ENCODE measurements around the gene DCLK2.

The DCLK2 gene

DNA sequence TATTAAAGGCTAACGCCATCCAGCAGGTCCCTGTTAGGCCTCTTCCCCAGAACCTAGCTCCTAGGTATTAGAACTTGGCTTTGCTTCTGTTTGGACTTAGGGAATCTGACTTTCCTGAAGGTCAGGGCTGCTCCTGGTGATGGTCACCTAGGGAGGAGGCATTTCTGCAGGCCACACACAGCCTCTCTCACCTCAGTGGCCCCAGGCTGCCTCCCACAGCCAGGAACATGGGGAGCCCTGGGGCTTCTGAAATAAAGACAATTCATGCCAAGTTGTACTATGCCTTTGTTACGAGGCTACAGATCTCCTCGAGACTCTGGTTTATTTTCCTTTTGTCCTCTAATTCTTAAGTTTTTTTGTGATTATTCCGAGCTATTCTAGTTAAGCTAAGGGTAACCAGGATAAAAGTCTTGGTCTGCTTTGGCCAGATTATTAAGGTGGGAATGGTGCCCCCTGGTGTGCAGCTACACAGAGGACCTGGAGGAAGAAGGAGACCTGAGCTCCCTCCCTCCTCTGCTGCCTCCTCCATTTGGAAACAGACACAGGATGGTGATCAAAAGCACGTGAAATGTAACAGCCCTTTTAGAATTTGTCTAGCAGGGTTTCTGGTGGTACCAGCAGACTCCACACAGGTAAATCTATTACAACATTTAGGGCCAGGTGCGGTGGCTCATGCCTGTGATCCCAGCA lies 131.0 kb downstream of the DCLK2 start:
- no peak for DNase-seq (ENCODE audit: low read depth)

DNA sequence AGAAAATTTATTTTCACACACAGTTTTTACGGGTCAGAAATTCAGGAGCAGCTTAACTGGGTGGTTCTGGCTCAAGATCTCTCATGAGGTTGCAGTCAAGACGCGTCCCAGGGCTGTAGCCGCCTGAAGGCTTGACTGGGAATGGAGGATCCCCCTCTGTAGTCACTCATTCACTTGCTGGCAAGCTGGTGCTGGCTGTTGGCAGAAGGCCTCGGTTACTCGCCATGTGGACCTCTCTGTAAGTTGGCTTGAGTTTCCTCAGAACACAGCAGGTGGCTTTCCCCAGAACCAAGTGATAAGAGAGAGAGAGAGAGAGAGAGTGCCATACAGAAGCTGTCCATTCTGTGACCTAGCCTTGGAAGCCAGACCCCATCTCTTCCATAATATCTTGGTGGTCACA lies 132.8 kb downstream of the DCLK2 start:
- no peak for DNase-seq (ENCODE audit: low read depth)

DNA sequence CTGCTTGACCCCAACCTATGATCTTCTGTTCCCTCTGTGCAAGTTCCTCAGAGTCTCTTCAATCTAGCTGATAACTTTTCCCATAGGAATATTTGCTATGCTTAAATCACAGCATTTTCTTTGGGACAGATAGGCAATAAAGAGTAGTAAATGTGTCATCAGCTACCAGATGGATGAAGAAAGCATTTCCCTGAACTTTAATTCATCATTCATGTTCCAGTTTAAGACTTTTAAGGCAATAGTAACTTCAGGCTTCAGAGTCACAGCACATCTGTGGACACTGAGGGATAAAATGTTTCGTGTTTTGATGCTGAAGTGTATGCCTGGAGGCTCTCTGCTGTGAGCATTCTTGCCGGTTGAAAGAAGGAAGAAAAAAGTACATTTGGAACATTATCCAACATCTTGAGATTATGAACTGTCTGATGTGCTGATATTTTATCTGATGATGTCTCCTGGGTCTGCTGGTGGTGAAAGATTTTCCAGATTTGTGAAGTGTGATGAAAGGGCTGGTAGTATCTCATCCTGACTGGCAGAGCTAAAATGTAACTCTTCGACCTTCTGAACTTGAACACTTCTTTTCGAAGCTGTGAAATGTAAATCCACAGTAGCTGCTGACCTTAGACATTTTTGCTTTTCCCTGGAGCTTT lies 133.7 kb downstream of the DCLK2 start:
- no peak for DNase-seq (ENCODE audit: low read depth)

DNA sequence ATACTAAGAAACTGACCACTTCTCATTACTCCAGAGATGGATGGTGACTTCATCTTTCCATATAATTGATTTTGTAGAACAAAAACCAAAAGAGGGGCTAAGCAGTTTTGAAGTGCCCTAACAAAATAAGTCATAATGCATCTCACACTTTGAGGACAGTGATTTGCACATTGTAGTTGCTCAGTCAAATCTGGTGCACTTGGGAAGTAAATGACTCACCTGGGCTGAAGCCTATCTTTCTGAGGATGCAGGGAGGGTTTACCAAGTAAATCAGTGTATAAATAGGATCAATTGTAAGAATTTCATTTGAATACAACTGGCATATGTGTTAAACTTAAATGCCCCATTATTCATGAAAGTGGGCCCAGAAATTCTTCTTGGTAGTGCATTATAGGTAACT lies 134.2 kb downstream of the DCLK2 start:
- DNase-seq (ENCODE audit: low read depth): no peak

DNA sequence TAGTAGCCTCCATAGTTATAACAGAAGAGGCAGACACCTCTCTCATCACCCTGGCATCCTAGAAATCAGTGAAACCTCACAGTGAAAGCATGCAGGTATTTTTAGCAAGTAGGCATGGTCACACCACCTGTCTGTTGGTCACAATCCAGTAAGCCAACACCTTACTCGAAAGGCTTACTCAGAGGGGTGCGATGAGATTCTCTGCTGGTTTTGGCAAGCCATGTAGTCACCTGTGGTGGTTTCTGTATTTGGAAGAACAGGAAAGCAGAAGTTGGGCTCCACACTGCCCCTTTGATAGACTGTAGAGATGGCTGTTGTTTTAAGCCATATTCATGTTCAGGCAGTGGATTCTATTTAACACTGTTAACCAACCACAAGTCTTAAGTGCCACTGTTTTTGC lies 134.7 kb downstream of the DCLK2 start:
- DNase-seq (ENCODE audit: low read depth): no peak

DNA sequence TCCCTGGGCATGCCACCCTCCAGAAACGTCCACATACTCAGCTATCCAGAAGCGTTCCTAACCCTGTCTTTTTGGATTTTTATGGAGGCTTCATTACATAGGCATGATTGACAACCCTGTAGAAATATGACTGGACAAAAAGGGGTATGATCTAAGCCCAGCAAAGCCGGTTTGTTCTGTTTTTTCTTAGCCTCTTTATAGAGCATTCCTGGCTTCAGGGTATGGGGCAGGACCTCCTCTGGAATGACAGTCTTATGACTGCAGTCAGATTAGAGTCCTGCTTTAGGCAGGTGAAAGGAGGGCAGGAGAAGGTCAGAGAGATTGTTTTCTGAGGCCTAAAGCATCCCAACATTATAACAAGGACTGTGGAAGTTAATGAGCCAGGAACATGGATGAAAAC lies 137.4 kb downstream of the DCLK2 start:
- DNase-seq (ENCODE audit: low read depth): no peak

DNA sequence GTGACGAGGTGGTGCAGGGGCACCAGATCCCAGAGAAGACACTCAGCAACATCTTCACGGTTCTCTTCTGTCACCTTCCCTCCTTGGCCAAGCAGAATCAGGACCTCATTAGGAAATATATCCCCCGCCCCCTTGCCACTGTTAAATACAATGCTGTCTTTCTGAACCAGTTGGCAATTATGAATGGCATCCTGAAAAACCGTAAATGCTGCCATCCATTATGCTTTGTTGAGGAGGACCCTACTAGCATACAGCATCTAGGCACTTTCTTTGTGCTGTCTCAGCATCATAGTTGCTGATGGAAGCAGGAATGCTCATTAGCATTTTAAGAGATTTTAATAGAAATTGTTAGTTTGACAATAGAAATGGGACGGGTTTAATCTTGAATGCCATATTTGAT lies 138.5 kb downstream of the DCLK2 start:
- no peak for DNase-seq (ENCODE audit: low read depth)

DNA sequence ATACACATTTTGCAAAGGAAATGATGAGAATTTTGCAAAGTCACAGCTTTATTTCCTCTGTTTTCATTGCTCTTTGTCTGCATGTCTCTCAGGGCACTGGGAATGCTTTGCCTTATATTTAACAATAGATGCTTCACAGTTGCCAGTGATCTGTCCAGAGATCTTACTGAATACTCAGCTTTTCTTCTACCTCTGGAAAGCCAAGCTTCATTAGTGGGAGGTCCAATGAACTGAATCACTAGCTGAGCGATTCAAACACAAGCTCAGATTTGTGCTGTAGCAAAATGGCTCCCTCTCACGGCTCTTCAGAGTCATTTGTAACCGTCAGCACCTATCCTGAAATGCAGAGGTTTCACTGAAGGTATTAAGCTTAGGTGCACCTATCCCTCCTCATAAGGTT lies 138.9 kb downstream of the DCLK2 start:
- DNase-seq (ENCODE audit: low read depth): no peak

DNA sequence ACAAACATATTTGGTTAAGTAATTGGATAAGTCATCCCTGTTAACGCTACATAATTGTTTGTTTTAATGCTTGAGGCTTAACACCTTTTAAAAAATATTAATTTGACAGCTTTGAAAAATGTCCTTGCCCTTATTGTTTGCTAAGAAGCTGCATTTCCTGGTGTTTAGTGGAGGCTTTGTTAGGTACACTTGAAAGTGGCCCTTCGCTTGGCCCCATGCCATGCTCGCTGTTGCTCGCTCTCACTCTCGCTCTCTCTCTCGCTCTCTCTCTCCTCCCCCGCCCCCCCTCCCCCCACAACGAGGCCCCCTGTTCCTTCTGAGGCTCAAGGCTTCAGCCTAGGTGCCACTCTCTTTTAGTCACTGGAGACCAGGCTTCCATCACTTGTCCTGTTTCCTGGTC lies 139.6 kb downstream of the DCLK2 start:
- DNase-seq (ENCODE audit: low read depth): no peak

DNA sequence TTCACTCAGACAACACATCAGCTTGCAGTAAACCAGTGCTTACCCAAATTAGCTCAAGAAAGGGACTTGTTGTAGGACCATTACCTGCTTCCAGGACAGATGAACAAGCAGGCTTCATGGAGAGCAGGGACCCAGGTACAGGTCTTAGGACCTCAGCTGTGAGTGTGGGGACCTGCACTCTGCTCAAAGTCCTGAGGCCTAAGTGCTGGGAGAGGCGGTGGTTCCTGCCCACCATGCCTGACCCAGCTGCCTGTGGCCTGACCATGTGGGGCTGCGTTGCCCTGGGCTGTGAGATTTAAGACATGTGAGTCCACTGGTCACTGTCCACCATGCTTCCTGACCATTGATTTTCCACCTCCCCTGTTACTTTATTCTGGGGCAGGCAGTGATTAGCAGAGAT lies 140.2 kb downstream of the DCLK2 start:
- DNase-seq (ENCODE audit: low read depth): no peak

DNA sequence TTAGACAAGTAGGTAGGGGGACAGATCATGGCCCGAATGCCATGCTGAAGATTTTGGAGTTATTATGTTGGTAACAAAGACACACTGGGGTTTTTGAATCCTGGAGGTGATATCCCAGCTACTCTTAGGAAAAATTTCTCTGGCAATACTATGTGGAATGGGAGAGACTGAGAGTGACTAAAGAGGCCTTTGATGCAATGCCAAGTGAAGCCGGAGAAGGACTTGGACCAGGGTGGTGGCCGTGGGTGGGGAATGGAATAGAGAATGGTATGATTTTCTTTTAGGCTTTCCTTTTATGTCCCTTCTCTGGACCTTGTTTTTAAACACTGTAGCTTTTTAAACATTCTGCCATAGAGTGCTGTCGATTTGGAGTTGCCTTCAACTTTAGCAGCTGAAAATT lies 141.6 kb downstream of the DCLK2 start:
- DNase-seq (ENCODE audit: low read depth): no peak

DNA sequence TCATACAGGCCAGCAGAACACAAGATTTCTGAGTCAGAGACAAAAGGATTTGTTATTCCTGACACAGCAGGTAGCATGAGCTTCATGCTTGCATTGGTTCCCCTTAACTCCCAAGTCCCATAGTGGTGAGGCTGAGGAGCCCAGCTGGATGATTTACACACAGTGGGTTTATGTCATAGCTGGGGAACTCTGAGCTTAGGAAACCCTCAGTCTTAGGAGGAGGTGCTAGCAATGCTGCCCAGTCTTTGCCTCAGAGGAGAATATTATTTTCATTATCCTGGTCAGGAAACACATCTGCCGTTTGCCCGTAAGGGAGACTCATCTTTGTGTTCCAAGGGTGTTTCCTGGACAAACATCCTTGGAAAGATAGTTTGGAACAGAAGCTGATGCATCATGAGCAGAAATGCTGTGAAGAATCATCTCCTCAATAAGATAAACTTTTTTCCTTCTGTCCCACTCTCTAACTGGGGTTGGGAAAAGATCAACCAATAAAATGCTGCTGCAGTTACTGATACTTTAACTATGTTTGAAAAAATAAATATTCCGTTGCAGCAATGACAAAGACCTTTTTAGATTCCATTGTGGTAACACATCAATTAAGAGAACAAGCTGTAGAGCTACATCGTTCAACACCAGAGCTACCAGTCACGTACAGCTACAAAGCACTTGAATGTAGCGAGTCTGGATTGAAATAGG lies 146.8 kb downstream of the DCLK2 start:
- no peak for DNase-seq (ENCODE audit: low read depth)

DNA sequence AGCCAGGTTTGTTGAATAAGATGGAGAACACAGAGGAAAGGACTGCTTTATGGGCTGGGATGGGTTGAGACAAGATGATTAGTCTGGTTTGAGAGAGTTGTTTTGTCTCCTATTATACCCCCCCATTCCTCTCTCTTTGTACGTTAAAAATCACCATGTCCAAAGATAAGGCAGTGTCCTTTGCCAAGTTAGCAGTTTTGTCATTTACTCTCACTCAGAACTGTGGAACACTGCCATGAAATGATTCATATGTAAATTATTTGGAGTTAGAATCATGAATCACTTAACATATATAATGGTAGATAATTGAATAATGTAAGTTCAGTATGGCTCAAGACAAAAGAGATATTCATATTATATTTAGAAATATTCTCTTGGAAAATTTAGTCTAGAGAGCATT lies 151.3 kb downstream of the DCLK2 start:
- no peak for DNase-seq (ENCODE audit: low read depth)

DNA sequence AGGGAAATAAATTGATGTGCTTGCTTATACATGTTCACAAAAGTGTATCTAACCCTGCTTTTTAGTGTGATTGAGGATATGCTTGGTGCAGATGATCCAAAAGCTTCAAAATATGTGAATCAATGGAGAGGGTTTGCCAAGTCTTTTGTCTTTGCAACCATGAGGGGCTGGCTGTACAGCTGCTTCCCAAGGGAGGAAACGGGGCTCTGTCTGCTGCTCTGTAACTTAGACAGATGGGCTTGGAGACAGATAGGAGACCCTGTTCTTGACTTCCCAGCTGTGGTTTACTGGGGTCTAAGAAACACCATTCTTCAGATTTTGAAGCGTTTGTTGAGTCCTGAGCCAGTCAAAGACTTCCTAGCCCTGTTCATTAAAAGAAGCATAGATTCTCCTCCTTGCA lies 152.3 kb downstream of the DCLK2 start:
- no peak for DNase-seq (ENCODE audit: low read depth)

DNA sequence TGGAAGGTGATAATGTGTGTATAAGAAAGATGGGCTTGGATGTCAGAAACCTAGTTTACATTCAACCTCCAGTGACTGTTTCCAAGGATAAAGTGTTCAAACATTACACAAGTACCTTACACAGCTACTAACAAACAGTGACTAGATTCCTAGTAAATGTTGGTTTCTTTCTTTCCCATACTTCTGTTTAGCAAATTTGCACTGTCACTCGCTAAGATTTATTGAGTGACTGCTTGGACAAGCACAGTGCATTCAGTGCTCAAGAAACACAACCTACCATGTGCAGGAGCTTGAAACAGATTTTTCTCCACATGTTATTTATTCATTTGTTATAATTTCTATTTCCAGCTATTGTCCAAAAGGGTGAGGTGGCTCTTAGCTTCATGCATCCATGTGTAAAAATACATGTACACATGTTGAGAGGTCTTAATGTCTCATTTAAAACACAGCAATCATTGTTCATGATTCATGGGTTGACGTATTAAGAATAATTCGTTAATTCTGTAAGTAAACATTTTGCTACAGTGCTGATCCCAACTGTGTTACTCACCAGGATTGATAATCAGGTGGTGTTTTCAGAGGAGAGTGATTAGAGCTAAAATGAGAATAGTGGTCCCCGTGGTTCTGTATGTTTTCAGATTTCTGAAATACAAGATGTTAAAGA lies 153.0 kb downstream of the DCLK2 start:
- no peak for DNase-seq (ENCODE audit: low read depth)

DNA sequence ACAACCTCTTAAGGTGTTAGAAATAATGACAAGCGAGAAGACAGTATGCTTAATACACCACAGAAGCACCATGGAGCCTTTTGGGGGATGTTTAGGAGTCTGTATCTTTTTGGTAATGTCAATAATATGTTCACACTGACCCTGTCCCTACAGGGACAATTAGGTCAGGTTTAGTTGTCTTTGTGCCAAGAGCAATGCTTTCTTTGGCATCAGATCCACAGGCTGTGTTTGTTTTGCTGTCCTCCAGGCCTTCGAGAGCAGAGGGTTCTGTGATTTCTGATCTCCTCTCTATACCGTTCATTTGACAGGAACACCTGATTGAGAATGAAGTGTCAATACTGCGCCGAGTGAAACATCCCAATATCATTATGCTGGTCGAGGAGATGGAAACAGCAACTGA lies 153.8 kb downstream of the DCLK2 start:
- no peak for DNase-seq (ENCODE audit: low read depth)

DNA sequence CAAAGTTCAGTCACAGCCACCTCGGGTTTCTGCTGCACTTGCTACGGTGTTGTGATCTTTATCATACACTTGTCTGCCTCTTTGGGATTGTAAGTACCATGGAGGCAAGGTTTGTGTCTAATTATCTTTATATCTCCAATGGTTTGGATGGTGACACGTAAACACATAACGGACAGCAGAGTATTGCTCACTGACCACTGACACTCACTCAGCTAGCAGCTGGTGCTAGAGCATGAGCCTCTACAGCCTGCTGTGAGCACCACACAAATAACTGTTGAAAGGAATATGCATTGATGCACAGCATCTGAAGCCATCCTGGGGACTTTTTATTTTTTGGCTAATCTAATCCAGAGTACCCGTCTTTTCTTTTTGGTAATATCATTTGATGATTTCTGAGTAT lies 156.0 kb downstream of the DCLK2 start:
- no peak for DNase-seq (ENCODE audit: low read depth)

DNA sequence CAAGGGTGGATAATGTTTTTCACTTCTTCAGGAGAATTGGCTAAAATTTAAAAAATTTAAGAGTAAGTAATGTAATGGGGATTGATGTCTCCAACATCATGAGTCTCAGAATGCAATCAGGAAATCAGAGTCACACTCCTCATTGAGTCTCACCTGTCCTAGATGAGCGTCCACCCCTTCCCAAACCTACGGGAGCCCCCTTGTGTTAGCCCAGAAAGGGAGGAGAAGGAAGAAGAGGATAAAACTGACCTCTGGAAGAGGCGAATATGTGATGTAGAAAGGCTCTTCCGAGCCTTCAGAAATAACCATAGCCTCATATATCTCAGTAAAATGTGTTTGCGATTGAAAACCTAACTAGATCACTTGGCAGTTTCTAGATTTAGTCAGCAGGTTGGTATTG lies 157.1 kb downstream of the DCLK2 start:
- DNase-seq (ENCODE audit: low read depth): no peak

DNA sequence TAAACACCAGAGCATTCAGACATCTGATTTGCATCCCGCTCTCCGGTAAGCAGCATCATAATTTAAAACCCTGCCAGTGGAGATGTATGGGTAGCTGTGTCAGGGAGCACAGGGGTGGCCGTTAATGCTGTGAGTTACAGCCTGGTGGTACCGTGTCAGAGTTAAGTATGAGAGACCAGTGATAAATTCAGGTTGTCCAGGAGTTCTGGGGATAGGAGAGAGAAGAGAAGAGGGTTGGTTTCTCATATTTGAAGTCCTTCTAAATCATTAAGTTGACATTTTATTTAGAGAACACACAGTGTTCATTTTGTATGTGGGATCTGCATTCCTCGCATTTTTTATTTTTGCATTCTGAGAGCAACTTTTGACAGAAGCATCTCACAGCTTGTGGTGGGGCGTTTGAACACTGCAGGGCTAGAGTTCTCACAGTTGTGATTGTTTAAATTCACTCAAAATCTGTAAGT lies 157.6 kb downstream of the DCLK2 start:
- DNase-seq (ENCODE audit: low read depth): no peak

DNA sequence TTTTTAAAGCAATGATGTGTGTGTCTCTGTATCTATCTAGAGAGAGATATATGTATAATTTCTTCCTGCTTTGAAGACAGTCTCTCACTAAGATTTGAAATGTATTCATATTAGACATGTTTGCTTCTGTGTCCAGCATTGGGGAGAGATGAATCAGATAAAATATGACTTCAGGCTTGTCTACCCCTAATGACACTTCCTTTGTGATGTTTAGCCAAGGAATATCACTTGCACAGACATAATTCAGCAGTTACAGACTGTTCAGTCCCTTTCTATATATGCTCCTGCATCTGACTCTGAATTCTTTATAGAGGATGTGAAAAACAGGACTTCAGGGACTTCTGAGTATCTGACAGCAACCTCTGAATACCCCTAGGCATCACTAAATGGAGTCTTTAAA lies 158.4 kb downstream of the DCLK2 start:
- DNase-seq (ENCODE audit: low read depth): no peak

DNA sequence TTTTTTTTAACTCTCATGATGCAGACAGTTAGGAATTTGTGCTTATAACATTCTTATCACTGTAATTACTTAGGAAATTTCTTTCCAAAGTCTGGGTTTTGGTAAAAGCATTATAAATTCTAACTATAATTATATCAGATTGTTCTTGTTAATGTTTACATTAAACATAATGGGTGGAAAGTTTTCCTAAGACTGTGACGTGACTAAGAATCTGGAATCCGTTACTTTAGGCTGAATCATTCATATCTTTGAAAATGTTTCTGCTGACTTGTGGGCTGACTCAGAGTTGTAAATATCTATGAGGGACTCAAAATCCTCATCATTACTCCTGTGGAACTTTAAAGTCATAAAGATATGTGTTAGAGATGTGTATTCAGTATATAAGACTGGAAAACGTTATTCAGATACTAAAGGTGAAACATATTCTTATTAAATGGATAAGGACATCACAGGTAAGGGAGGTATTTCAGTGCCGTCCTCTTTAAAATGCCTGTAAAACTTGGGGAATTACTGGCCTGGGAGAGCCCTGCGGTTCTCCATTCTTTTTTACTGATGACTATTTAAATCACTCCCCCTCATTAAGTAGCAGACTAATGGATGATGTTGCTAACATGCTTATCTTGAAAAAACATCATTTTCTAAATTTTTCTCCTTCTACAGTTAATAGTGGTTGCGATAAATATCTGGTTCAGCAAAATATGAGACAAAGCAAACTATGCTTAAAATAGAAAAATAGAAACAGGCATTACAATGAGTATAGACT lies 159.0 kb downstream of the DCLK2 start:
- no peak for DNase-seq (ENCODE audit: low read depth)

DNA sequence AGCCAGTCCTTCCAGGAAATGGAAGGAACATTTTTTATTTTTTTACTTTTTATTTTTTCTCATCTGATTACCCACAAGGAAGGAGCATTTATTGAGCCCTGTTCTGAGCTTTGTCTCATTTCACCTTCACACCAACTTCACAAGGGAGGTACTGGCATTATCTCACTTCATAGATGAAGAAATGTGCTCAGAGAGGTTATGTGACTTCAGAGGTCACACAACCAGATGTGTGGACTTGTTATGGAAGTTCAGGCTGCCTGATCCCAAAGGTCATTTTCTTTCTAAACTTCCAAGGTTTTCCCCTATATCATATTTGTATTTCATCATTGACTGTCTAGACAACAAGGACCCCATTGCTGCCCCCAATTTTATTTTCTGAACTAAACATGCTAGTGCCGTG lies 160.3 kb downstream of the DCLK2 start:
- DNase-seq (ENCODE audit: low read depth): no peak
